GM21360 (cell line): ENCODE data around the gene RNF6.
A peak's percentile ranks its signal among the peaks of the same experiment; 100 is the strongest.

Experiments used
- ATAC-seq: cut with Tn5 transposase; IDR thresholded peaks from one replicate; pipeline ENCODE4 v1.9.1; 2021; ENCODE audit warnings: mild to moderate bottlenecking, moderate library complexity; ENCODE audit not compliant: unreplicated experiment

The RNF6 gene

DNA sequence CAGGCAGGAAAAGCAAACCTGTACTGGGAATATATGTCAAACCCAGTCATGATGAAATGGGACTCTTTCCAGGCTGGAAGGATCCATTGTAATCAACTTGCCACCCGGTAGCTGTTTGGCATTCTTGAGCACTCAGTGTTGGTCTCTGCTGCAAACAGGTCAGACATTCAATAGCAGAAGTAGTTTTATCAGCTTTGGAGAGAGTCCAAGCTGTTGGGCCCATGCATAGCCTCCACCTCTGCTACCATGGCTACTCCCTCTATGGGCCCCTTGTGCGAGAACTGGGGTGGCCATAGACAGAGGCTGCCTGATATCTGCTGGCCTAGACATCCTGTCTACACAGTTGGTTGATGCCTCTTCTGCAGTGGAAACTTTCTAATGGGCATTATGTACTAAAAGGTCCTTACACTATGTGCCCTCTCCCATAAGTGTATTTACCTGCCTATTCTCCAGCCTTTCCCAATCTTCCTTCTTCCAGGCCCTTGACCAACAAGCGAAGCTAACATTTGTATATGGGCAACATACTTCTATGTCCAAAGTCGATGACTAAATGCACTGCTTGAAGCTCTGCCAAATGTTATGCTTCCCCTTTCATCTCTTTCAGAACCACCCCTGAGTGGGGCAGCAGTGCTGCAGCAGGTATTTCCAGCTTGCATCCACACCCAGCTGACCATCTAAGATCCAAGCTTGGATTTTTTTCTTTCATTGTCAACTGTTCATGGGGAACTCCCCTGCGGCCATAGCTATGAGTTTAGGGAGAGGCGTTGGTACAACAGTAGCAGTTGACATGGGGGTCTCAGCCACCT, 5.3 kb upstream of the RNF6 start:
- ATAC-seq: no peak

DNA sequence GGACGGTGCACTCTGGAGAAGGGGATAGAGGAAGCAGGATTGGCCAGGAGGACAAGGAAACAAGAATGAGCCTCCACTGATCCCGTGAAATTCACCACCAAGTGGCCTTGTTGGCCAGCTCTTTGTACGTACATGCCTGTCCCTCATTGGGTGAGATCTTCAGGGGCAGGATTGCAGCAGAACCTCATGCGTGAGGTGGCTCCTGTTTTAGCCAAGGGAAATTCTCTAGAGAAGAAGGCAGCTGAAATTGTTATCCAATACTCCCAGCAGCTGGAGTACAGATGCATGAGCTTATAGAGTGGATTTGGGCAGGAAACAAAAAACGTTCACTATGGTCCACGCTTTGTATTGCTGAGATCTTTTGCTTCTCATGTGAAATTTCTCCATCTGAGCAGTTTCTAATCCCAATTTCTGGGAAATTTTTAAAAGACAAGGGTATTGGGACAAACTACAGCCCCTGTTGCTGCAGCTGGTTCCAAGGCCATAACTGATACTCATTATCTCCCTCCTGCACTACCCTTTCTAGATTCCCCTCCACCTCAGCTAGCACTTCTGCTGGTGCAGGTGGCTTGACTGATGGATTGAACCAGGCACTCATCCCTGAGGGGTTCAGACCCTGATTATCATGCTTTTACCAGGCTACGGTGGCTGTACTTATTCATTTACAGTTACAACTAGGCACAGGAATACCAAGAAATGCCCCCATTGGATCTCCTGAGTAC, 3.9 kb upstream of the RNF6 start:
- ATAC-seq: no peak

DNA sequence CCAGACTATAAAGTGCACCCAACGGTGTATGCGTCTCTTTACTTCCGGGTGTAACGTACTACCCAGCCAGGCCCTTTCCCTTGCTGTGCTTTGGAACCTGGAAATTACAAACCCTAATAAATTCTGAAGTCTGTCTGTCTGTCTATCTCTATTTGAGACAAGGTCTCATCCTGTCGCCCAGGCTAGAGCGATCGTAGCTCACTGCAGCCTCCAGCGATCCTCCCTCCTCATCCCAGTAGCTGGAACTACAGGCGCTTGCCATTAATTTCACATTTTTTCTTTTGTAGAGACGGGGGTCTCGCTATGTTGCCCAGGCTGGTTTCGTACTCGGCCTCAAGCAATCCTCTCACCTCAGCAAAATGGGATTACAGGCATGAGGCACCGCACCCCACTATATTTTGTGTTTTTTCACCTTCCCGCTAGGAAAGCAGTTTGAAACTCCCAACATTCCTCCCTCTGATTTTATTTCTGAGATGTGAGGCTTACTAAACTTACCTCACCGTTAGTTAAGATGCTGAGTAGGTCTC, 469 bp upstream of the RNF6 start:
- no peak for ATAC-seq

DNA sequence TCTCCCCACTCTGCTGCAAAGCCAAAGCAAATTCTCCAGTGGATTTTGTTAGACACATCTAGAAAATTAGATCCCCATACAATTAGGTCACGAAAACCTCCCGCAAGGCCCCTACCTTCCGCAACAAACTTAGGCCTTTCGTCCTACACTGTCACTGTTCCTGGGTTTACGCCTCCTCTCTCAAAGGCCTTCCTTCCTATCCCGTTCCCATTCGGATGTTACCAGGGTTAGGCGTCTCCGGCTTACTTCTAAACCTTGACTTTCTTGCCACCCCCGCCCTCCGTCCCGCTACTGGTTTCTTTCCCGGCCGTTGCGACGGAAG, 754 bp downstream of the RNF6 start:
- peak; percentile 26 for ATAC-seq

DNA sequence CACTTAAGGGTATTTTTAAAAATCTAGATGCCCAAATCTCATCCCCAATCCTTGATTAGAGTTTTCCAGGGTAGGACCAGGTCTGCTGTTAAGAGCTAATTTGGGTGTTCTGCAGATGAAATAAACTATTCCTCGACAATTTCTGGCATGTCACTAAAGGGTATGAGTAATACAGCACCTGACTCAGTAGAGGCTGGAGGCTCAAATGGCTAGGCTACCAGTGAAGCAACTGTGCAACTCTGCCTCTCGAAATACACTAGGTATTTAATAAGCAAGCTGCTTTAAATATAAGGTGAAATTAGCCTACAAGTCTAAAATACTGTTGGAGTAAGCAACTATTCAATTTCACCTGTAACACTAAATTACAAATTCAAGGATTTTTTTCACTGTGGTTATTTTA, 1.5 kb downstream of the RNF6 start:
- no peak for ATAC-seq

DNA sequence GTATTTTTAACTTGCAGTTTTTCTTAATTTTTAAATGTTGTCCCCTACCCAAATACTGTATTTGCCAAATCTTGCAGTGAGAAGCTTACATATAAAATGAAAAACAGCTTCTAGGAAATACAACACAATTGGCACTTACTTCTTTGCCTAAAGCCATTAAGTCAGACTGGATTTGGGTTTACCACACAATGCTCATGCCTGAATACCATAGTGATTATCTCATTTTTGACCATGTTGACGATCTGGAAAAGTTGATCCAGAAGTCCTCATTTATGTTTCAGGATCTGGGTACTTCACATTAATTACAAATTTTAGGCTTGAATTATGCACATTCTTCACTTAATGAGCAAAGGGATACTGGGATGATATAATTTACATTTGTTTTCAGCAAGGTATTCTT, 2.4 kb downstream of the RNF6 start:
- ATAC-seq: no peak

DNA sequence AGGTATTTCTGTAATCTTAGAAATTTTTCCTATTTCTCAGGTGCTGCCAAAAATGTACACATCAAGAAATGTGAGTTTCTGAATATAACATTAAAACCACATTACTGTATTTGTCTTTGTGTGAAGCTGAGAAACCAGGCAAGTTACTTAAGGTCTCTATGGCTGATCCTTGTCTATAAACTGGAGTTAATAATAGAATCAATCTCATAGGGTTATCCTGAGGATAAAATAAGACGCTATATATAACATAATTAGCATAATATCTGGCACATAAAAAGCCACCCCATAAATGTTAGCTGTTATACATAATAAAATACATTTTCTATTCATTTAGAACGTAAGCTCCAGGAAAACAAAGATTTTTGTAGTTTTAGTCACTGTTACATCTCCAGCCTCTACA, 6.1 kb downstream of the RNF6 start:
- no peak for ATAC-seq

DNA sequence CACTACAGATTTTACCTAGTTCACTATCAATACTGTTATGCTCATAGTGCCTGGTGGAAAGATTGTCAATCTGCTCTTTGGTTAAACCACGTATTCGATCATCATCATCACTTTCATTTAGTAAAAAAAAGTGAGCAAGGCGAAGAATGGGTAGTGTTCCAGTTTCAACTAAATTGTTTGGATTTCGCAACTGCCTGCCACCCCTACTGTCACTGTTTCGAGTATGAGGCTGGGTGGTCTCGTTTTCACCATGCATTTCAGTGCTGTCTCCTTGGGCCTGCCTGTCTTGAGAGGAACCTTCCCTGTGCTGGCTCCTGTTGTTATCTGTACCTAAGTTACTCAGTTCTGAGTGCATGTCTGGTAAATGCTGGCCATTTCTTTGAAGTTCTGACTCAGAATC, 8.1 kb downstream of the RNF6 start:
- no peak for ATAC-seq

DNA sequence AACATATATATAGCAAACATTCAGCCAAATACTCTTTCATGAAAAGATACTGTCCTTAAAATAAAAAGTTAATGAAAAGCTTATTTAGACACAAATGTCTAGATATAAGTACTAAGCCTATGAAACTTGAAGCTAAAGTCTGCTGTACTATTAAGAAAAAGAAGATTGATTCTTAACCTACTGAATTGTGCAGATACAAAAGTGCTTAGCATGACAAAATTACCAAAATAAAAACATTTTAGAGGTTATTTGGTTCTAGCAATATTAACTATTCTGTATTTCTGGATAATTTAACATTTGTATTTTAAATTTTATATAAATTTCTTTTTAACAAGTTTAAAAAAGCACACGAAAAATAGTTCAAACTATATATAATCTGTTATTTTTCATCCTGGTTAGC, 8.8 kb downstream of the RNF6 start:
- no peak for ATAC-seq

DNA sequence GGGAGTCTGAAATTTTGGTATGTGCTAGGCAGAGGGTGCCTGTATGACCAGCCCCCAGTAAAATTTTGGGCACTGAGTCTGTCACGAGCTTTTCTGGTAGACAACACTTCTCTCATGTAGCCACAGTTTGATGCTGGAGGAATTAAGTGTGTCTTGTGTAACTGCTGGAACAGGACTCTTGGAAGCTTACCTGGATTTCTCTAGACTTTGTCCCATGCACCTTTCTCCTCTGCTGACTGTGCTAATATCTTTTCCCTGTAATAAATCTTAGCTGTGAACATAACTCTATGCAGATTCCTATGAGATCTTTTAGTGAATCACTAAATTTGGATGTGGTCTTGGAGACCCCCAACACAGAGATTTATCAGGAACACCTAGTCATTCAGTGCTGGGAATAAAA, 13.8 kb downstream of the RNF6 start:
- ATAC-seq: no peak

DNA sequence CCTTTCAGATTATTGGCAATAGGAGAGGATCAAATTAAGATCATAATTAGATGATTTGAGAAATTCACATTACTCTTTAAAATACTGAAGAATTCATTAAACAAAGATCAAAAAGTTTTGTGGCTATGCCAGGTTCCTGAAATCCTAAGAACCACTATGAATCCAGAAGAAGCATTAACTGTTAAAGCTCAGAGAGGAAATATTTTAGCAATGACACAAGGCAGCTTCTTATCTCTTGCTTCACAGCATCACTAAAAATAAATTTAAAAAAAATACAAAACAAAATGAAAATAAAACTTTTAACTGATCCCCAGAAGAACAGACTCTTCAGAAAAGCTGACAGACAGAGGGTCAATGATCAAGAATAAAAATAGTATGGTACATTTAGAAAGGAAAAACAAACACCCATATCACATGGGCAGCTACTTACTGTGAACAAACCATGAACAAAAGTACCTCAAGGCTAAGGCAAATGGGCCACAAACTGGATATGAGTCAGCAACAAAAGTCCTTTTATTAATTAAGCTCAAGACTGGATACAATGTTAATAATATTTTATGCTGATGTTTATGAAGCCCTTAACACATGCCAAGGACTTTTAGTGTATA, 19.6 kb downstream of the RNF6 start:
- ATAC-seq: no peak

DNA sequence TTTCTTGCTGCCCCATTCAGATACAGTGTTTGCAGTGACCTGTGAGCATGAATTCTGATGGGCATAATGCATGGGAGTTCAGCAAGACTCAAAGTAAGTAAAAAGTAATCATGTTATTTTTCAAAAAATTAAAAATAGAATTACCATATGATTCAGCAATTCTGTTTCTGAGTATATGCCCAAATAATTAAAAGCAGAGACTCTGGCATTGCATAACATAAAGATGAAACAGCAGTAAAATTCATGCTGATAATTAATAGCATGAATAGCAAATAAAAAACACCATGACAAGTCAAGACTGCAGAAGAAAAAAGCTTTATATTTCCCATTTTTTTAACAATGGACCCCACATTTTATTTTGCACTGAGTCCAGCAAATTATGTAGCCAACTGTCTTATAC, 21.3 kb downstream of the RNF6 start:
- ATAC-seq: no peak

DNA sequence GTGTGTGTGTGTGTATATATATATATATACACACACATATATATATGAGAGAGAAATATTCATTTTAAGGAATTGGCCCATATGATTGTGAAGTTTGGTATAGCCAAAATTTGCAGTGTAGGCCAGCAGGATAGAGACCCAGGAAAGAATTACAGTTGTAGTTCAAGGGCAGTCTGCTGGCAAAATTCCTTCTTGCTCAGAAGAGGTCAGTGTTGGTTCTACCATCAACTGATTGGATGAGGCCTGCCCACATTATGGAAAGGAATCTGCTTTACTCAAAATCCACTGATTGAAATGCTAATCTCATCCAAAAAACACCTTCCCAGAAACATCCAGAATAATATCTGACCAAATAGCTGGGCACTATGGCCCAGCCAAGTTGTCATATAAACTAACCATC, 24.0 kb downstream of the RNF6 start:
- no peak for ATAC-seq

DNA sequence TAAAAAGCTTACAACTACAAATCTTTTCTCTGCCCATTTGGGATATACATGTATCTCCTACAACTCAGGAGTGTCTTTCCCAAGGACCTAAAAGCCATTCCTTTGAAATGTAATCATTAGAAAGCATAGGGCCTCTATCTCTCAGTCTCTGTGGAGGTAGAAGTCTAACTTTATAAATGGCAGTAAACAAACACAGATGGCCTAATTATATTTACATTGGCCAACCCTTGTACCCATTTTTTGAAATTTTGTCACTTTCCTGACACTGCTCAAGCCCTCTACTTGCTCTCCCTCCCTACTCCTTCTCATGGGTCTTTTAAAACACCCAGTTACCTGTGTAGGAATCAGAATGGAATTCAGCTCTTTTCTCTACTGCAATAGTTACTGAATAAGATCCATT, 24.8 kb downstream of the RNF6 start:
- no peak for ATAC-seq

DNA sequence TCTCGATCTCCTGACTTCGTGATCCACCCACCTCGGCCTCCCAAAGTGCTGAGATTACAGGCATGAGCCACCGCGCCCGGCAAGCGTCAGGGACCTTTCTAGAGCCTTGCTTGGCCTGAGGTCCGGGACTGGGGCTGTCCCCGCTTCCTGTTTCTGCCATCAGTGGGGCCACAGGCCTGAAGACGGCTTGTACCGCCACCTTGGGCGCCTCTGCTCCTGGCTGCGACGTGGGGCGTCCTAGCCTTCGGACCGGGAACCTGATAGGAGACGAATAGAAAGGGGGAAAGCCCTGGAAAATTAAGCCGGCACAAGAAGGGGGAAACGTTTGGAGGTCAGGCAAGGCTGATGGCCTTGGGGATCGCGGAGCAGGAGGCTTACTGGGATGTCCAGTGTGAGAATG, 35.1 kb downstream of the RNF6 start:
- no peak for ATAC-seq

DNA sequence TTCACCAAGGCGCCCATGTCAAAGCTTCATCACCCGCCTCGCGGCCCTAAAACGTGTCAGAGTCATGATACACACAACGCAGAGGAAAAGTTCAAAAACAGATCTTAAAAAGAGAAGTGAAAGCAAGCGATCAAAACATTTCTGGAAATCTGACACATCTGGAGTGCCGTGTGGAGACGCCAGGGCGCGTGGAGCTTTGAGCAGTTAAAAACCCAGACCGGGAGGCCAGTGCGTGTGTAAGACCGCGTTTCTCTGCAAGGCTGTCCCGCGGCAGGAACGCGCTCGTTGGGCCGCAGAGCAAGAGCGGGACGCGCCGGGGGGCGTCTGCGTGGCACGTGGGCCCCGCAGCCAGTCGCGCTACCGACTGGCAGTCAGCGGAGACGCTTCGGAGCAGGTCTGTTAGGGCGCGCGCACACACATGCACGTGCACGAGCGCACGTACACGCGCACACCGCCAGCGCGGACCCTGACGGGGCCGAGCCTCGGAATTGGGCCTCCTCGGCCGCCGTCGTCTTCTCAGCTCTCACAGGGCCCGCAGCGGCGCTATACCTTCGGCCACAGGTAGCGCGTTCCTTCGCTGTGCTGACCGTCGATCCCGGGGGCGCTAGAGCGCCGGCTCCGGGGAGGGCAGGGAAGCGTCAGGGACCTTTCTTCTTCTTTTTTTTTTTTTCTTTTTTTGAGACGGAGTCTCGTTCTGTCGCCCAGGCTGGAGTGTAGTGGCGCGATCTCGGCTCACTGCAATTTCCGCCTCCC, 35.8 kb downstream of the RNF6 start:
- ATAC-seq: peak; percentile 89

DNA sequence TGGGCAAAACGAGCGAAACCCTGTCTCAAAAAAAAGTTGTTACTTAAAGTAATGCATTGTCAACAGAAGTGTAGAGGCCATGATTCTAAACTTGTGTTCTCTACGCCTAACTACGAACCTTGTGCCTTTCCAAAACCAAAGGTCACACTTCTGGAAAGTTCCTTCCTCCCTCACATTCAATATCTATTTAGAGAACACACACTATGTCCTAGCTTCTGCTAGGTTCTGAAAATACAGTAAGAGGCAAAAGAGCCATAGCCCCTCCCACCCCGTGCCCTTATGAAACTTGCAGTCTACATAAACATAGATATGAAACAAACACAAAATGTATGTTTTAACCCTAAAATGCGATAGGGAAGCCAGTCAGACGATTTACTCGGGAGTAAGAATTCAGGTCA, 36.4 kb downstream of the RNF6 start:
- ATAC-seq: no peak

DNA sequence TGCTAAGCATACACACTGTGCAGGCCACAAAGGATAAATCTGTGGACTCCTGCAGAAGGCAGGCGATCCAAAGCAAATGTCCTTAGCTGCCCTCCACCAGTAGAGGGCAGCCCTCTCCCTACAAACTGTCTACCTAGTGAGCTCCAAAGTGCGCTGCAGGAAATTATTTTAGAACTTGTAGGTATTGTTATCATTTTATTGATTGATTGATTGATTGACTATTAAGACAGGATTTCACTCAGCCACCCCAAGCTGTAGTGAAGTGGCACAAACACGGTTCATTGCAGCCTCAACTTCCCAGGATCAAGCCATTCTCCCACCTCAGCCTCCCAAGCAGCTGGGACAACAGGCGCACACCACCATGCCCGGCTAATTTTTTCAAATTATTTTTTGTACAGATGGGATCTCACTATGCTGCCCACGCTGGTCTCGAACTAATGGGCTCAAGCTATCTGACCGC, 37.3 kb downstream of the RNF6 start:
- no peak for ATAC-seq

DNA sequence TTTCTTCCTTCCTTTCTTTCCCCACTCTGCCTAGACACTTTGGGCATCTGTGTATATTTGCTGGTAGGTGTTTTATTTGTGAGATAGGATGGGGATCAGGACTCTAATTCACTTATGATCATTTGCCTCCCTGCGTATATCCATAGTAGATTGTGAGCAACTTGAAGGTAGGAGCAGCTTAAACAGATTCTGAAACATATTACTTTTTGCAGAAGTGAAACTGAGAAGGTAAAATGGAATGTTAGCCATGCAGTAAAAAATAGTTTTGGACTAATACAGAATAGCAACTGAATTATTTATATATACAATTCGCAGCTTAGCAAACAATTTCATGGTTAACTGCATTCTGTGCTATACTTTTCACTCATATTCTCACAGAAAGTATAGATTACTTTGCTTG, 38.7 kb downstream of the RNF6 start:
- no peak for ATAC-seq

DNA sequence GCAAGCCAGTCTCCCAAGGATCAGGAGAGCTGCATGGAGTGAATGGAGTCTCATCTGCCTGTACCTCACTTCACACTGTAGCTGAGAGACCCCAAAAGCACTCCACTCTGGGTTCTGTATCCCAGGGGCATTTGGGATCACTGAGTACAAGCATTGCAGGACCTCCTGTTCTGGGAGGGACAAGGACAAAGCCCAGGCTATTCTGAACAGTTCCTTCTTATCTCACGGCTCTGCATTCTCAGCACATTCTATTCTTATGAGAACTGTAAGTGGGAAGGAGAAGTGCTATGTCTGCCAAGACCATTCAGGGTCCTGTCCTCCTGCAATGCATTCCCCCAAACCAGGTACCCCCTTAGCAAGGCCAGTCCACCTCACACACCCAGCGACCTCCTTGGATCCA, 42.8 kb downstream of the RNF6 start:
- no peak for ATAC-seq

DNA sequence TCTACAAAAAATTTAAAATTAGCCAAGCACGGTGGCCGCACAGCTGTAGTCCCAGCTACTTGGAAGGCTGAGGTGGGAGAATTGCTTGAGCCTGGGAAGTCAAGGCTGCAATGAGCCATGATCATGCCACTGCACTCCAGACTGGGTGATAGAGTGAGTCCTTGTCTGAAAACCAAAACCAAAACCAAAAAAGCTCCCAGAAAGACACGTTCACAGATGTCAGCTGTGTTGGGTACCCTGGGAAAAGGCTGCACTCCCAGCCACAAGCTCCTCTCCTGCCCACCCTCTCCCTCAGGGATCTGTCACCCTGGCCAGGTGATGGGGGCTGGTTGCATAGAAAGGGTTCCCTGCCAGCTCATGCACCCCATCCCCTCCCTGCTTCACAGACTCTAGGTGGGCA, 53.3 kb downstream of the RNF6 start:
- ATAC-seq: no peak
